ENCODE data around the gene SMIM22.

SMIM22 gene

GRCh38 chr16:4796982-4797804, 2.0 kb downstream of the SMIM22 start:
- no peak for DNase-seq

DNA sequence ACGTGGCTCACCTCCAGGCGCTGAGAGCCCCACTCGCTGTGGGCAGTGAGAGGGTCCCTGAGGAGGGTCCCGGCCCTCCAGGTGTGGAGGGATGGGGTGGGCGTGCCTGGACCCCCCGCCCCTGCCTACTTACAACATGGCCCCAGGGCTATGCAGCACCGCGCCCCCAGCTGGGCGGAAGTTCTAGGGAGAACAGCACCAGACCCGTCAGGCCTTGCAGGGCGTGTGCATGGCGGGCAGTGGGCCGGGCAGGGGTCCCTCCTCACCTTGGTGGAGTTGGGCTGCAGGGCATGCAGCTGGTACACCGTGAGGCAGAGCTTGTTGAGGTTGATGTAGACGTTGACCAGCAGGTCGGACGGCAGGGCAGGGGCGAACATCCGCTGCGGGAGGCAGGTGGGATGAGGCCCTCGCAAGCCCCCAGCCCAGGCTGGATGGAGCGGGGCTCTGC, 2.7 kb downstream of the SMIM22 start:
- no peak for DNase-seq

- no peak for DNase-seq
Observed at GRCh38 chr16:4798456-4798855, 3.3 kb downstream of the SMIM22 start.

DNA sequence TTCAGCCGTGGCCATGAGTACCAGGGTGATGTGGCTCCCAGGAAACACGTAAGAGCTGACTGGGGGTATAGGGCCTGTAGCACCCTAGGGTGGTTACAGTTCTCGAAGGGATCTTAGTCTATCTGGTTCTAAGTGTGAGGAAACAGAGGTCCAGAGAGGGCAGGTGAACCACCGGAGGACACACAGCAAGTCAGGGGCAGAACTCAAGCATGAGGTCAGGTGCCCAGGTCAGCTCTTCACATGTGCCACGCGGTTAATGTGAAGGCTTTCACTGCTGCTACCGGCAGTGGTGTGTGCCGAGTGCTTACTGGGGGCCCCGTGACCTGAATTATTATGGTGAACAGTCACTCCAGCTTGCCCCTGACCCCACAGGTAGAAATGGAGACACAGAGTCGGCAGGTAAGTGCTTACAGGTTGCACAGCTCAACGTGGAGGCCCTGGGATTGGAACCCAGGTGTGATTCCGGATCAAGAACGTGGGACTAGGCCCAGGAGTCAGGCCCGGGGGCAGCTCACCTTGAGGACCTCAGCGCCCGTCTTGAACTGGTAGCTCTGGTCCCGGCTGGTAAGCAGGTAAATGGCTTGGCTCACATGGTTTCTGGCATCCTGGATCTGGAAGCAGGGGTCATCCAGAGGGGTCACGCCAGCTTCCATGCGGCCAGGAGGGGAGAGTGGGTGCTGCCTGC, 4.1 kb downstream of the SMIM22 start:
- no peak for DNase-seq

- DNase-seq = peak; percentile 84 to 92
Observed at GRCh38 chr16:4800290-4801041, 5.3 kb downstream of the SMIM22 start.

GRCh38 chr16:4801051-4801961, 6.1 kb downstream of the SMIM22 start:
- no peak for DNase-seq

DNA sequence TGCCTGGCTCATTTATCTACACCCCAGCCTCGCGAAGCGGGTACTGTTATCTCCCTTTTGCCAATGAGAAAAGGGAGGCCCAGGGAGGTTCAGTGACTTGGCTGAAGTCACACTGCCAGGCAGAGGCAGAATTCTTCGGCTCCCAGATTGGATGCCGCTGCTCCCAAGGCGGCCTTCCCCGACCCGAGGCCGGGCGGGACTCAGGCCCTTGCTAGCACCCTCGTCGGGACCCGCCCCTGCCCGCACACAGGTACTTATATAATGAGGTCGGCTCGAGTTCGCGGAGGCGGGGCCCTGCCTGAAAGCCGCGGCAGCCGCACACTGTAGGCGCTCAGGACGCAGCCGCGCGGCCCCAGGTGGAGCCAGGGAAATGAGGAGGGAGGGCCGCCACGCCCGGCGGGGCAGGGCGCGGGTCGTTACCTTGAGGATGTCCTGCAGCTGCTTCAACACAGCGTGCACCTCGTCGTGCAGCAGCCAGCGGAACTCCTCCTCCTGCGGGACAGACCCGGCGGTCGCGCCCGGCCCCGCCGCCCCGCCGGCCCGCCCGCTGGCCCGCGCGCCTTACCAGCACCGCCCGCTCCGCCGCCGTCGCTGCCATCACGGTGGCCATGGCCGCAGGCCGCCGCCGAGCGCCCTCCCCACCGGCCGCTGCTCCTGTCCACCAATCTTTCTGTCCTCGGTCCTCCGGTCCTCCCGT, 6.9 kb downstream of the SMIM22 start, which contains the start of gene ROGDI:
Gene ROGDI (minus strand): TSS at position 672 of the 697 bp plus-strand sequence. CDS start 62 bp downstream, at position 610.
- DNase-seq = peak; percentile 58 to 76

DNA sequence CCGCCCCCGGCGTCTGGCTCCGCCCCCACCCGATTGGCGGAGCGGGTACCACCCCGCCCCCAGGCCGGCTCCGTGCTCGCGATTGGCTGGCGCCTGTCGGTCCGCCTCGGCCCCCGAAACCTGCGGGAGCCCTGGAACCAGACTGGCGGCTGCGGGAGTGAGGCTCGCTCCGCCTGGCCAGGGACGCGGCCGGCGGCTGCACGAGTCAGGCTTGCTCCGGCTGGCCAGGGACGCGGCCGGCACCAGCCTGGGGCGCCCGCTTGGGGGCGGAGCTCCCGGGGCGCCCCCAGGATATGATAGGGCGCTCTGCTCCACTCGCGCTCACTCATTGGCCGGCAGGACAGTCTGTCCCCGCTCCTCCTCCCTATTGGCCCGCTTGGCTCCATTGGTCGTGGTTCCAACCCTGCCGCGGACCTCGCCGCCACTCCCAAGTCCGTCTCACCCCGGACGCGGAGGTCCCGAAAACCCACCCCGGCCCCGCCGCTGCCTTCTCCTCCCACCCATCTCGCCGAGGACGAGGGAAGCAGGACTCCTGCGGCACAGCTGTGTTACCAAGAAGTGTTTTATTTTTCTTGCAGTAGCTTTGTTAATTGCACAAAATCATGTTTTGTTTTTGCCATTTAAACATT, 7.6 kb downstream of the SMIM22 start:
- peak; percentile 90 to 96 for DNase-seq

DNA sequence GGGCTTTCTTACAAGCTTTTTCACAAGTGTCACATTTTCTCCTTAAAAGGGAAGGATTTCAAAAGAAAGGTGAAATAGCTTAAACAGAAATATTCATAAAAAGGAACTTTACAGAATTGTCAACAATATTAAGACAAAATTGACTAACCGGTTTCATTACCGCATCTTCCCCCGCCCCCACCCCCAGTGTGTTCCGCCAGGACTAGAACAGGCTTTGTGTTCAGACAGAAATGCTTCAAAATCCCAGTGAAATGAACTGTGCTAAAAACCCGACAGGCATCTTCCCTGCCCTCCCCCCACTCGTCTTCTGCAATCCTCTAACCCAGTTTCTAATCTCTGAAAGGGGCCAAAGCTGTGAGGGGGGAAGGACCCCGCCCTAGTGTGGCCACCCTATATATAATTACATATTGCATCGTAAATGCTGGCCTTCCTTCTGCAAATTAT, 8.3 kb downstream of the SMIM22 start:
- no peak for DNase-seq

DNA sequence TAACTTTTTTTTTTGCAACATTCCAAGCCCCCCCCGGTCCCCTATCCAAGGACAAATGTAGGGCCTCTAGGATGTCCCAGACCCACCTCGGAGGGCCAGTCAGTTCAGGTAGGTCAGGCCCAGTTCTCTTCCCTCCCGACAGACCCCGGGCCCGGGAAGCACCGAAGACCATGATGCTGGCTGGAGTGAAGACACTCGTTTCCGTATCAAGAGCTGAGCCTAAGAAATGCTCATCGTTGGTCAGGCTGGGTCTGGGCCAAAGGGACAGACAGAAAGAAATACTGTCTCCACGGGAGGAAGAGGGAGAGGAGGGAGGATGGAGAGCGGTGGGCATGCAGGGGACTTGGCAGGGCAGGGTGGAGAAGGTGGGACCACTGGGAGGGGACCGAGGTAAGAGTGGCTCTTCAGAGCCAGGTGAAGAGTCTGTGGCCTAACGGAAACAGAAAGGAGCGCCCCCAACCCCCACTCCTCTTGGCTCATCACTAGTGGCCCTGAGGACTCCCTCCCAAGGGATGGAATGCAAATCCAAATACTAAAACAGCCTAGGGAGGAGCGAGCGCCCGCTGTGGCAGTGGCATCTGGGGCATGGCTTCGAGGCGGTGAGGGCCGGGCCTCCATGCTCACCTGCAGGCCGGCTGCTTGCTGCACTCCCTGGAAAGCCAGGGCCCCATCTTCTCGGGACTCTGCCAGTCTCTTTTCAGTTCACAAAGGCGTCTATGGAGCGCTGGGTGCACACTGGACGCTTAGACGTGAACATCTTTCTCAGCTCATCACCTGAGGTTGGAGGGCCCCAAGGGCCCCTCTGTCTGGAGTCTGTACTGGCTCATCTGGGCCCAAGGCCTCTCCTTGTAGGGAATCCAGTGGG, 9.0 kb downstream of the SMIM22 start:
- no peak for DNase-seq

- no peak for DNase-seq
Observed at GRCh38 chr16:4805231-4805630, 10.1 kb downstream of the SMIM22 start.

- DNase-seq = no peak
Observed at GRCh38 chr16:4806280-4806679, 11.1 kb downstream of the SMIM22 start.

- DNase-seq = no peak
Observed at GRCh38 chr16:4811242-4811641, 16.1 kb downstream of the SMIM22 start.

DNA sequence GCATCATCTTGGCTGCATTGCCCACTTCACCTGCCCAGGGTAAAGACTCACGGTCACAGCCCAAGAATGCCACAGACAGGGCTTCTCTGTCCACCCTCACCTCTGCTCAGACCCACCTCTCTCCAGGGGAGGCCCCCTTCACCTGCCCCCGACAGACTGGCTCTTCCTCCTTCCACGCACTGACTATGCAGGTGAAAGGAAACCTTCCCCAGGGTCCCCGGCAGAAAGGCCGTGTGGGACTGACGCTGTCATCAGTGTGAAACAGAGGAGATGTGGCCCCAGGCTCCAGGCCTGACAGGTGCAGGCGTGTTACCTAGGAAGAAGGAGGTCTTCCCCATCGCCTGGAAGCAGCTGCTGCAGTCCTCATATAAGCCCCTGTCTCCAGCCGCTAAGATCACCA, 16.6 kb downstream of the SMIM22 start:
- no peak for DNase-seq

DNA sequence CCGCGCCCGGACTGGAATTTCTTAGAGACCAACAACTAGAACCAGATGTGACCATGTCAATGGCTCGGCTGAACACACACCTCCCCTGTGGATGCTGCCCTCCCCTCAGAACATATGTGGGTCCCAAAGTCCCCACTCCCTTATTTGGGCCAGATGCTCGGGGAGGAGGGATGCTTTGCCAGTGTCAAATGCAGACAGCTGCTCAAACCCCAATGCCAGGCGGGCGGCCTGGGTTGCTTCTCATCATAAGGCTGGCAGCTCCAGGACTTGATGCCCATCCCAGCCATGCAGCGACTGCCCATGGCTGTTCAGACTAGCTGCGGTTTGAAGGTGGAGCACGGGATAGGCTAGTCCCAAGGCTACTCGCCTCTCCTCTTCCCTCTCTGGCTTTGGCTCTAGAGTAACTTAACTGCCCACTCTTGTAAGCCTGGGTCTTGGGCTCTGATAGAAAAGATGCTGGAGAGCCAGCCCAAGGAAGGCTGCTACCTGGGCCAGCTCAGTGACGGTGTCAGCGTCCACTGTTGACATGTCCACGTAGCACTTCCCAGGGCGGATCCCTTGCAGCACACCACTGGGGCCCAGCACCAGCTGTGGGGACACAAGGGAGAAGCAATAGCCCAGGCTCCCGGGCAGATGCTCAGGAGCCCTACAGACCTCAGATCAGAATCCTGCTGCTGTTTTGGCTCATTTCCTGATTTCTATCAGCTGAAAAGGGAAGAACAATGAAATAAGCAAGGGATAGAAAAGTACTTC, 18.3 kb downstream of the SMIM22 start:
- DNase-seq = no peak

DNA sequence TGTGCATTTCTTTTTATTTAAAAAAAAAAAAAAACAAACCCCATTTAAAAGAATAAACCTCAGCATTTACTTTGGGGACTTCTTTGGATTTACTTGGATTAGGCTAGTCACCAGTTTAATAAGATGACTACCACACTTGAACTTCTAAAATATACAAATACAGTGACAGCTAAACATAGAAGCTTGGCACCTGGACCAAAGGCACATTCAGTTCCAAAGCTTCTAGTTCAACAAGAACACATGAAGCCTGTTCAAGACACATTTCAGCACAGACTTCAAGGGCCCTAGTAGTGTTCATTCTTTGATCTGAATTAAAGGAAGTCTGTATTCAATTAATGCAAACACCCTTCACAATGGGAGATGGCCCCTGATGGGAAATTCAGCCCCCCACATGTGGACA, 18.9 kb downstream of the SMIM22 start:
- no peak for DNase-seq

DNA sequence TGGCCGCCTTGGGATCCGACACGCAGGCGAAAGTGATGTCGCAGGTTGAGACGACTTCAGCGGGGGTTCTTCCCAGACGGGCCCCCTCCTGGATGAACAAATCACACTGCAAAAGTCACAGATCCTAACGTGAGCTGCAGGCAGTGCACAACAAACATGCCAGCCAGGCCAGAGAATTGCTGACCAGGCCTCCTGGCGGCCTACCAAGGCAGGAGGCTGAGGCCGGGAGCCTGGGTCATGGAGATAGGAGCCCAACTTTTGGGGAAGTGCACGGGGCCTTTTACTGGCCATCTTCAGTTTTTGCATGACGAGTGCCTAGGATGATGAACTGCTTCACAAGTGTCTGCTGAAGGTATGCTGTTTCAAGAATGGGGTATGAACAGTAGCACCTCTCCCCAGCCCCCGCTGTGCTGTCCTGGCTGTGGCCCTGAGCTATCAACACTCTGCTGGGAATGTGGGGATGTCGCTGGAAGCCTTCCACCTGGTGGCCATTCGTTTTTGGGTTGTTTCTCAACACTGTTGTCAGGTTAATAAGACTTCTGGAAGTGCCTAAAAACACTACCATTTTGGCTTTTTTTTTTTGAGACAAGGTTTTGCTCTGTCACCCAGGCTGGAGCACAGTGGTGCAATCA, 19.5 kb downstream of the SMIM22 start:
- DNase-seq = no peak

- DNase-seq = no peak
Observed at GRCh38 chr16:4820652-4821051, 25.5 kb downstream of the SMIM22 start.

GRCh38 chr16:4825196-4825595, 30.0 kb downstream of the SMIM22 start:
- no peak for DNase-seq
